H9 (cell line): ENCODE data around the gene MYADM. TPM values are rescaled to one million over a fixed set of nuclear protein-coding genes. Genes with fewer than 3 reads are reported as not detected.

Source experiments
- DNase-seq: peaks from one replicate; pipeline ENCODE4 v3.0.0-alpha.2; 2017
- H2AFZ ChIP-seq: one replicate; pipeline ENCODE4 v1.6.1; 2013; ENCODE audit warnings: mild to moderate bottlenecking, low read length, control low read depth, moderate library complexity
- H2AK5ac ChIP-seq: 2 replicates; pipeline ENCODE4 v1.6.1; 2013; ENCODE audit warnings: low read length, control low read depth, mixed read lengths; ENCODE audit not compliant: insufficient read length
- H2BK120ac ChIP-seq: one replicate; pipeline ENCODE4 v1.6.1; 2013; ENCODE audit warnings: low read depth, mild to moderate bottlenecking, low read length, control low read depth, inconsistent platforms; ENCODE audit not compliant: poor library complexity, severe bottlenecking
- H2BK12ac ChIP-seq: 2 replicates; pipeline ENCODE4 v1.6.1; 2013; ENCODE audit warnings: low read length, control low read depth, mixed read lengths, low read depth; ENCODE audit not compliant: insufficient read length
- H2BK15ac ChIP-seq: 2 replicates; pipeline ENCODE4 v1.6.1; 2013; ENCODE audit warnings: low read depth, low read length, control low read depth
- H2BK20ac ChIP-seq: one replicate; pipeline ENCODE4 v1.6.1; 2013; ENCODE audit warnings: low read depth, mild to moderate bottlenecking, low read length, control low read depth, inconsistent platforms; ENCODE audit not compliant: poor library complexity, severe bottlenecking
- H2BK5ac ChIP-seq: 2 replicates; pipeline ENCODE4 v1.6.1; 2013; ENCODE audit warnings: low read length, control low read depth, mixed read lengths; ENCODE audit not compliant: insufficient read length
- H3K14ac ChIP-seq: 2 replicates; pipeline ENCODE4 v1.6.1; 2013; ENCODE audit warnings: low read length, control low read depth; ENCODE audit not compliant: insufficient read depth
- H3K18ac ChIP-seq: 2 replicates; pipeline ENCODE4 v1.6.1; 2013; ENCODE audit warnings: low read depth, mild to moderate bottlenecking, mixed read lengths, low read length, control low read depth; ENCODE audit not compliant: insufficient read length
- H3K23ac ChIP-seq: 2 replicates; pipeline ENCODE4 v1.6.1; 2013; ENCODE audit warnings: low read length, control low read depth, mixed read lengths, low read depth; ENCODE audit not compliant: insufficient read length
- H3K23me2 ChIP-seq: 2 replicates; pipeline ENCODE4 v1.6.1; 2013; ENCODE audit warnings: low read depth, mild to moderate bottlenecking, mixed read lengths, low read length, control low read depth; ENCODE audit not compliant: insufficient read length, poor library complexity, severe bottlenecking
- H3K27ac ChIP-seq: 2 replicates; pipeline ENCODE4 v1.5.1; 2013; ENCODE audit warnings: low read length, control low read depth, mixed read lengths, low read depth; ENCODE audit not compliant: insufficient read length
- H3K27me3 ChIP-seq: 2 replicates; pipeline ENCODE4 v1.6.1; 2013; ENCODE audit warnings: low read length, control low read depth, inconsistent platforms; ENCODE audit not compliant: insufficient read depth
- H3K4ac ChIP-seq: 2 replicates; pipeline ENCODE4 v1.6.1; 2013; ENCODE audit warnings: low read depth, mild to moderate bottlenecking, control low read depth, inconsistent platforms, low read length, moderate library complexity
- H3K4me1 ChIP-seq: 2 replicates; pipeline ENCODE4 v1.6.1; 2013; ENCODE audit warnings: low read length, control low read depth, inconsistent platforms; ENCODE audit not compliant: insufficient read depth
- H3K4me2 ChIP-seq: 2 replicates; pipeline ENCODE4 v1.6.1; 2013; ENCODE audit warnings: low read length, control low read depth, mixed read lengths; ENCODE audit not compliant: insufficient read length, insufficient read depth
- H3K56ac ChIP-seq: 2 replicates; pipeline ENCODE4 v1.6.1; 2013; ENCODE audit warnings: low read depth, mild to moderate bottlenecking, mixed read lengths, low read length, control low read depth; ENCODE audit not compliant: insufficient read length
- H3K79me1 ChIP-seq: 2 replicates; pipeline ENCODE4 v1.6.1; 2013; ENCODE audit warnings: low read depth, mild to moderate bottlenecking, moderate library complexity, low read length, control low read depth, inconsistent platforms; ENCODE audit not compliant: insufficient read depth, poor library complexity, severe bottlenecking
- H3K79me2 ChIP-seq: 2 replicates; pipeline ENCODE4 v1.6.1; 2013; ENCODE audit warnings: low read length, control low read depth, inconsistent platforms; ENCODE audit not compliant: insufficient read depth
- H3K9ac ChIP-seq: 2 replicates; pipeline ENCODE4 v1.6.1; 2013; ENCODE audit warnings: low read length, control low read depth, mixed read lengths; ENCODE audit not compliant: insufficient read length; ENCODE audit errors: extremely low read depth
- H3K9me3 ChIP-seq: one replicate; pipeline ENCODE4 v1.6.1; 2013; ENCODE audit warnings: low read depth, low read length, inconsistent platforms; ENCODE audit not compliant: control insufficient read depth
- H3T11ph ChIP-seq: one replicate; pipeline ENCODE4 v1.6.1; 2013; ENCODE audit warnings: mild to moderate bottlenecking, low read length, control low read depth, inconsistent platforms
- H4K20me1 ChIP-seq: one replicate; pipeline ENCODE4 v1.6.1; 2013; ENCODE audit not compliant: control insufficient read depth, insufficient read length, insufficient read depth
- H4K5ac ChIP-seq: 2 replicates; pipeline ENCODE4 v1.6.1; 2013; ENCODE audit warnings: low read depth, mild to moderate bottlenecking, mixed read lengths, low read length, control low read depth; ENCODE audit not compliant: insufficient read length
- H4K8ac ChIP-seq: replicated peaks from 2 replicates; pipeline ENCODE4 v1.6.1; 2013; ENCODE audit warnings: low read length, control low read depth, mixed read lengths, low read depth; ENCODE audit not compliant: insufficient read length
- H4K91ac ChIP-seq: 2 replicates; pipeline ENCODE4 v1.6.1; 2013; ENCODE audit warnings: low read depth, mild to moderate bottlenecking, moderate library complexity, mixed read lengths, low read length, control low read depth; ENCODE audit not compliant: insufficient read length
- H3K27ac Mint-ChIP-seq, 3 experiments: 2 replicates in 2 of 3; 3 replicates in 1 of 3; pipeline ENCODE4 v1.8.0; 2020 to 2021; ENCODE audit warnings: mixed read lengths in 3 of 3, mild to moderate bottlenecking in 1 of 3, moderate library complexity in 1 of 3
- H3K27me3 Mint-ChIP-seq: 2 replicates; pipeline ENCODE4 v1.8.0; 2021; ENCODE audit warnings: low read depth, mild to moderate bottlenecking, moderate library complexity, mixed read lengths
- H3K36me3 Mint-ChIP-seq, 3 experiments: 2 replicates in 2 of 3; 3 replicates in 1 of 3; pipeline ENCODE4 v1.8.0; 2020 to 2021; ENCODE audit warnings: low read depth in 3 of 3, mixed read lengths in 3 of 3; ENCODE audit not compliant: insufficient read depth in 1 of 3
- H3K4me1 Mint-ChIP-seq, 2 experiments: 2 replicates each; pipeline ENCODE4 v1.8.0; 2020; ENCODE audit warnings: mixed read lengths in 2 of 2
- H3K4me3 Mint-ChIP-seq, 2 experiments: 2 replicates in 1 of 2; 3 replicates in 1 of 2; pipeline ENCODE4 v1.8.0; 2020 to 2021; ENCODE audit warnings: mild to moderate bottlenecking in 2 of 2, mixed read lengths in 2 of 2, moderate library complexity in 1 of 2
- H3K9me3 Mint-ChIP-seq, 2 experiments: 2 replicates in 1 of 2; 3 replicates in 1 of 2; pipeline ENCODE4 v1.8.0; 2020; ENCODE audit warnings: mild to moderate bottlenecking in 2 of 2, mixed read lengths in 2 of 2, moderate library complexity in 1 of 2
- WGBS: extraction: QIAGEN DNeasy Blood & Tissue Kit; methylation state at CpG from one replicate; pipeline ENCODE4 v1.1.7; 2013; ENCODE audit warnings: missing lambda C conversion rate, low lambda C conversion rate, mixed read lengths; ENCODE audit not compliant: insufficient read length; ENCODE audit errors: extremely low coverage; 5-methylcytosine and 5-hydroxymethylcytosine counted together
- total RNA-seq: library from RNA; stranded (reverse); gene quantifications from 2 replicates; pipeline ENCODE4 v1.2.1, GENCODE V29; 2021
- TF ChIP-seq, protein P1 (sequence below): fragments of 200-600 bp; sonication (generic); conservative IDR thresholded peaks from 3 replicates; pipeline ENCODE4 v1.8.0; 2021; ENCODE audit warnings: antibody characterized with exemption, mild to moderate bottlenecking

Gene MYADM
- total RNA-seq, 1 experiment from 2014 or later = 116 TPM

DNA sequence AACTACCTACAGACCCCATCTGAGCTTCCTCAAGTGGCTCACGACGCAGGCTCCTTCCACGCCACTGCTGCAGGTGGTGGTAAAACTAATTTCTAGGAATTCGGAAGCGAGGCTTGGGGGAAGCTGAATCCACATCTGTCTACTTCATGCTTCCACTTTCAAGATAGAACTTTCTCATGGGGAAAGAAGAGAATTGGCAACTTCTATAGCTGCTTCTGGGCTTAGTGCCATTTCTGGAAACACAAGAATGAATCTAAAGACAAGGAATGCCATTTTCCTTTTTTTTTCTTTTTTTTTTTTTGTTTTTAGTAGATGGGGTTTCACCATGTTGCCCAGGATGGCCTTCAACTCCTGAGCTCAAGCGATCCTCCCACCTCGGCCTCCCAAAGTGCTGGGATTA, 40.8 kb upstream of the MYADM start:
- H3K23me2 ChIP-seq = no peaks in the 10 kb centered on the region
- H3K9ac ChIP-seq = no peak overlapping the region
- H3T11ph ChIP-seq = no peak overlapping the region
- no peaks in the 10 kb centered on the region; a peak in 1 of 5 replicates for H3K9me3 Mint-ChIP-seq
- no peaks in the 10 kb centered on the region for H3K9me3 ChIP-seq
- no peaks in the 10 kb centered on the region for H4K20me1 ChIP-seq
- H3K36me3 Mint-ChIP-seq = peaks cover 0 to 3% (median 0%) of the 10 kb centered on the region in 3 experiments; a peak in 2 of 7 replicates
- H2BK12ac ChIP-seq = no peak overlapping the region
- WGBS = no CpG with 5 or more reads among the region's 7 CpGs
- no peak overlapping the region for H3K56ac ChIP-seq
- no peak overlapping the region for H3K27ac ChIP-seq
- no peaks in the 10 kb centered on the region; the same call in 1 of the 2 replicates for H3K27me3 Mint-ChIP-seq
- no peaks in the 10 kb centered on the region for H3K27me3 ChIP-seq
- no peak overlapping the region for H3K18ac ChIP-seq
- no peak overlapping the region for H4K5ac ChIP-seq
- H2AFZ ChIP-seq = no peak overlapping the region
- H3K4me1 ChIP-seq = no peaks in the 10 kb centered on the region; the same call in 1 of the 2 replicates
- H3K4me1 Mint-ChIP-seq = peaks cover 19 to 24% of the 10 kb centered on the region in 2 experiments
- no peak overlapping the region for H4K8ac ChIP-seq
- H3K23ac ChIP-seq = no peak overlapping the region
- H4K91ac ChIP-seq = no peak overlapping the region
- no peak overlapping the region for H2AK5ac ChIP-seq
- DNase-seq = no peak
- no peak overlapping the region for H2BK5ac ChIP-seq
- H2BK120ac ChIP-seq = no peak overlapping the region
- no peak overlapping the region for H3K14ac ChIP-seq
- peak overlapping the region in 2 of 3 experiments; percentile 24 to 50; a peak in 2 of 7 replicates for H3K27ac Mint-ChIP-seq
- no peak overlapping the region for H2BK15ac ChIP-seq
- H3K4me3 Mint-ChIP-seq = no peak overlapping the region
- TF ChIP-seq, protein P1, sequence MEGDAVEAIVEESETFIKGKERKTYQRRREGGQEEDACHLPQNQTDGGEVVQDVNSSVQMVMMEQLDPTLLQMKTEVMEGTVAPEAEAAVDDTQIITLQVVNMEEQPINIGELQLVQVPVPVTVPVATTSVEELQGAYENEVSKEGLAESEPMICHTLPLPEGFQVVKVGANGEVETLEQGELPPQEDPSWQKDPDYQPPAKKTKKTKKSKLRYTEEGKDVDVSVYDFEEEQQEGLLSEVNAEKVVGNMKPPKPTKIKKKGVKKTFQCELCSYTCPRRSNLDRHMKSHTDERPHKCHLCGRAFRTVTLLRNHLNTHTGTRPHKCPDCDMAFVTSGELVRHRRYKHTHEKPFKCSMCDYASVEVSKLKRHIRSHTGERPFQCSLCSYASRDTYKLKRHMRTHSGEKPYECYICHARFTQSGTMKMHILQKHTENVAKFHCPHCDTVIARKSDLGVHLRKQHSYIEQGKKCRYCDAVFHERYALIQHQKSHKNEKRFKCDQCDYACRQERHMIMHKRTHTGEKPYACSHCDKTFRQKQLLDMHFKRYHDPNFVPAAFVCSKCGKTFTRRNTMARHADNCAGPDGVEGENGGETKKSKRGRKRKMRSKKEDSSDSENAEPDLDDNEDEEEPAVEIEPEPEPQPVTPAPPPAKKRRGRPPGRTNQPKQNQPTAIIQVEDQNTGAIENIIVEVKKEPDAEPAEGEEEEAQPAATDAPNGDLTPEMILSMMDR = no peak
- no peak overlapping the region for H3K4me2 ChIP-seq
- H3K79me2 ChIP-seq = no peaks in the 10 kb centered on the region; the same call in 1 of the 2 replicates
- no peak overlapping the region for H2BK20ac ChIP-seq
- no peak overlapping the region for H3K4ac ChIP-seq
- no peaks in the 10 kb centered on the region for H3K79me1 ChIP-seq
